A172 (cell line): Measurements from ENCODE around the gene TMIGD3. TPM values are rescaled to one million over a fixed set of nuclear protein-coding genes. Genes with fewer than 3 reads are reported as not detected.

ENCODE experiments used
- DNase-seq: peaks from one replicate; pipeline ENCODE4 v3.0.0-alpha.2; 2015; ENCODE audit warnings: low spot score
- total RNA-seq: library from RNA; depleted of rRNA; stranded (reverse); fragments of >200 nt; shearing (Covaris generic); gene quantifications from 2 replicates; pipeline ENCODE4 v1.2.3, GENCODE V29; 2014; rRNA removed

TMIGD3 gene
- total RNA-seq, 1 experiment from 2014 or later: not detected

GRCh38 chr1:111448482-111448917 lies 54.9 kb downstream of the TMIGD3 start:
- peak; percentile 19 for DNase-seq

- DNase-seq: no peak
Measured at GRCh38 chr1:111446967-111447892, 56.2 kb downstream of the TMIGD3 start.

GRCh38 chr1:111446546-111446945 lies 56.9 kb downstream of the TMIGD3 start:
- no peak for DNase-seq

- no peak for DNase-seq
Measured at GRCh38 chr1:111444031-111444430, 59.4 kb downstream of the TMIGD3 start.

- DNase-seq: no peak
Measured at GRCh38 chr1:111442457-111442856, 61.0 kb downstream of the TMIGD3 start.

- DNase-seq: peak; percentile 8
Measured at GRCh38 chr1:111441573-111442192, 61.8 kb downstream of the TMIGD3 start.

GRCh38 chr1:111439461-111440351 lies 63.7 kb downstream of the TMIGD3 start:
- no peak for DNase-seq

GRCh38 chr1:111436726-111437125 lies 66.7 kb downstream of the TMIGD3 start:
- no peak for DNase-seq

Other genes starting within 250 kb of the TMIGD3 start
- not detected in 2 replicates for gene CHIA, start 212.8 kb downstream of the TMIGD3 start, total RNA-seq
- 0.50 TPM in 1 of 2 replicates, not detected in the other for gene OVGP1, start 75.9 kb downstream of the TMIGD3 start, total RNA-seq
- gene WDR77, start 54.4 kb downstream of the TMIGD3 start, total RNA-seq: 46.1 and 49.2 TPM in 2 replicates
- 435 and 458 TPM in 2 replicates for gene ATP5PB, start 54.2 kb downstream of the TMIGD3 start, total RNA-seq
- gene C1orf162, start 29.6 kb downstream of the TMIGD3 start, total RNA-seq: not detected in 2 replicates
- not detected in 2 replicates for gene ADORA3, start within 50 bp of the TMIGD3 start, total RNA-seq
- gene RAP1A, start 116.2 kb upstream of the TMIGD3 start, total RNA-seq: 27.9 and 34.5 TPM in 2 replicates
- not detected in 2 replicates for gene INKA2, start 235.8 kb upstream of the TMIGD3 start, total RNA-seq